Neural cell (in vitro differentiated cells): ENCODE measurements around the gene TSPYL2. TPM values are rescaled to one million over a fixed set of nuclear protein-coding genes. Genes with fewer than 3 reads are reported as not detected.

Experiments used
- H2AFZ ChIP-seq: fragments of 200-600, 300-800 bp; sonication (generic), shearing (Covaris generic); 2 replicates; pipeline ENCODE4 v1.6.0; 2014; ENCODE audit warnings: low read depth, mild to moderate bottlenecking, antibody characterized with exemption, low read length, moderate library complexity
- H3F3A ChIP-seq: fragments of 200-600 bp; shearing (Covaris generic); 2 replicates; pipeline ENCODE4 v1.6.1; 2016; ENCODE audit warnings: mild to moderate bottlenecking, moderate library complexity, mixed read lengths, antibody characterized with exemption, low read length; ENCODE audit not compliant: insufficient read depth, poor library complexity, severe bottlenecking
- H3K27ac ChIP-seq: fragments of 200-600, 300-800 bp; sonication (generic), shearing (Covaris generic); 2 replicates; pipeline ENCODE4 v1.5.1; 2014; ENCODE audit warnings: mild to moderate bottlenecking, low read length, moderate library complexity
- H3K27me3 ChIP-seq: fragments of 300-800, 200-600 bp; sonication (generic), shearing (Covaris generic); 2 replicates; pipeline ENCODE4 v1.6.0; 2014; ENCODE audit warnings: mild to moderate bottlenecking, low read depth, low read length, moderate library complexity; ENCODE audit not compliant: insufficient read depth
- H3K36me3 ChIP-seq: fragments of 300-800, 200-600 bp; sonication (generic), shearing (Covaris generic); 2 replicates; pipeline ENCODE4 v1.5.1; 2014; ENCODE audit warnings: mild to moderate bottlenecking, antibody characterized with exemption, low read length, moderate library complexity; ENCODE audit not compliant: insufficient read depth
- H3K4me2 ChIP-seq: fragments of 300-800, 200-600 bp; sonication (generic), shearing (Covaris generic); 2 replicates; pipeline ENCODE4 v1.6.0; 2014; ENCODE audit warnings: mild to moderate bottlenecking, low read length
- H3K4me3 ChIP-seq: fragments of 300-800, 200-600 bp; sonication (generic), shearing (Covaris generic); 2 replicates; pipeline ENCODE4 v1.5.1; 2014; ENCODE audit warnings: mild to moderate bottlenecking, low read length, moderate library complexity
- H3K79me2 ChIP-seq: fragments of 200-600 bp; shearing (Covaris generic); replicated peaks from 2 replicates; pipeline ENCODE4 v1.6.0; 2014; ENCODE audit warnings: mild to moderate bottlenecking, low read length, moderate library complexity; ENCODE audit not compliant: insufficient read depth
- H3K9ac ChIP-seq: fragments of 300-800, 200-600 bp; sonication (generic), shearing (Covaris generic); 2 replicates; pipeline ENCODE4 v1.6.1; 2016; ENCODE audit warnings: mild to moderate bottlenecking, low read length, mixed read lengths
- H3K9me2 ChIP-seq: fragments of 200-600 bp; shearing (Covaris generic); 2 replicates; pipeline ENCODE4 v1.6.1; 2016; ENCODE audit warnings: mild to moderate bottlenecking, low read length, mixed read lengths; ENCODE audit not compliant: insufficient read depth
- H3K9me3 ChIP-seq: fragments of 200-600, 300-800 bp; sonication (generic), shearing (Covaris generic); 2 replicates; pipeline ENCODE4 v1.6.1; 2016; ENCODE audit warnings: mild to moderate bottlenecking, mixed run types, low read length, moderate library complexity, mixed read lengths
- H4K20me1 ChIP-seq: fragments of 200-600 bp; shearing (Covaris generic); 2 replicates; pipeline ENCODE4 v1.6.1; 2016; ENCODE audit warnings: mild to moderate bottlenecking, mixed run types; ENCODE audit not compliant: insufficient read depth
- CTCF ChIP-seq: fragments of 450-650 bp; IDR thresholded peaks from 2 replicates; pipeline ENCODE4 v1.5.1; 2014; ENCODE audit warnings: antibody characterized with exemption, mild to moderate bottlenecking, moderate library complexity; ENCODE audit not compliant: poor library complexity, severe bottlenecking
- EP300 ChIP-seq: fragments of 450-650 bp; conservative IDR thresholded peaks from 2 replicates; pipeline ENCODE4 v1.6.1; 2014; ENCODE audit warnings: antibody characterized with exemption, mild to moderate bottlenecking, moderate library complexity; ENCODE audit not compliant: poor library complexity, severe bottlenecking
- EZH2 ChIP-seq: fragments of 200-600, 300-800 bp; shearing (Covaris generic), sonication (generic); IDR thresholded peaks from 2 replicates; pipeline ENCODE4 v1.6.1; 2014; ENCODE audit warnings: antibody characterized with exemption, low read length, borderline replicate concordance, mild to moderate bottlenecking; ENCODE audit not compliant: insufficient read depth, poor library complexity, severe bottlenecking
- MXI1 ChIP-seq: fragments of 450-650 bp; conservative IDR thresholded peaks from 2 replicates; pipeline ENCODE4 v1.6.1; 2014; ENCODE audit warnings: antibody characterized with exemption, mild to moderate bottlenecking; ENCODE audit not compliant: poor library complexity, severe bottlenecking
- POLR2AphosphoS5 ChIP-seq: IDR thresholded peaks from 2 replicates; pipeline ENCODE4 v1.6.1; 2012
- RAD21 ChIP-seq: fragments of 450-650 bp; conservative IDR thresholded peaks from 2 replicates; pipeline ENCODE4 v1.6.1; 2014; ENCODE audit warnings: antibody characterized with exemption, mild to moderate bottlenecking, moderate library complexity
- SMC3 ChIP-seq: fragments of 450-650 bp; conservative IDR thresholded peaks from 2 replicates; pipeline ENCODE4 v1.6.1; 2014; ENCODE audit warnings: antibody characterized with exemption, mild to moderate bottlenecking, moderate library complexity; ENCODE audit not compliant: poor library complexity
- TAF1 ChIP-seq: IDR thresholded peaks from 2 replicates; pipeline ENCODE4 v1.6.1; 2012; ENCODE audit warnings: low read depth
- polyA plus RNA-seq: library from polyadenylated mRNA; depleted of rRNA; stranded (reverse); fragments of >200 nt; gene quantifications from 2 replicates; pipeline ENCODE4 v1.2.3, GENCODE V29; 2014
- TF ChIP-seq, protein P1 (sequence below): IDR thresholded peaks from 2 replicates; pipeline ENCODE4 v1.6.1; 2012; ENCODE audit warnings: borderline replicate concordance

Gene TSPYL2
- polyA plus RNA-seq, 1 donor from 2014 or later = 43.2 TPM

- no peaks in the 10 kb centered on the region for H3K27me3 ChIP-seq
- no peaks in the 10 kb centered on the region for H3K9me2 ChIP-seq
- no peak overlapping the region for H2AFZ ChIP-seq
- H4K20me1 ChIP-seq = no peaks in the 10 kb centered on the region
- no peak overlapping the region for H3K9ac ChIP-seq
- H3K4me2 ChIP-seq = no peak overlapping the region
- no peak overlapping the region for H3K27ac ChIP-seq
- no peaks in the 10 kb centered on the region for H3K79me2 ChIP-seq
- no peaks in the 10 kb centered on the region for H3K36me3 ChIP-seq
- no peak for TF ChIP-seq POLR2AphosphoS5
- TF ChIP-seq CTCF = no peak
- TF ChIP-seq EP300 = no peak
- TF ChIP-seq, protein P1, sequence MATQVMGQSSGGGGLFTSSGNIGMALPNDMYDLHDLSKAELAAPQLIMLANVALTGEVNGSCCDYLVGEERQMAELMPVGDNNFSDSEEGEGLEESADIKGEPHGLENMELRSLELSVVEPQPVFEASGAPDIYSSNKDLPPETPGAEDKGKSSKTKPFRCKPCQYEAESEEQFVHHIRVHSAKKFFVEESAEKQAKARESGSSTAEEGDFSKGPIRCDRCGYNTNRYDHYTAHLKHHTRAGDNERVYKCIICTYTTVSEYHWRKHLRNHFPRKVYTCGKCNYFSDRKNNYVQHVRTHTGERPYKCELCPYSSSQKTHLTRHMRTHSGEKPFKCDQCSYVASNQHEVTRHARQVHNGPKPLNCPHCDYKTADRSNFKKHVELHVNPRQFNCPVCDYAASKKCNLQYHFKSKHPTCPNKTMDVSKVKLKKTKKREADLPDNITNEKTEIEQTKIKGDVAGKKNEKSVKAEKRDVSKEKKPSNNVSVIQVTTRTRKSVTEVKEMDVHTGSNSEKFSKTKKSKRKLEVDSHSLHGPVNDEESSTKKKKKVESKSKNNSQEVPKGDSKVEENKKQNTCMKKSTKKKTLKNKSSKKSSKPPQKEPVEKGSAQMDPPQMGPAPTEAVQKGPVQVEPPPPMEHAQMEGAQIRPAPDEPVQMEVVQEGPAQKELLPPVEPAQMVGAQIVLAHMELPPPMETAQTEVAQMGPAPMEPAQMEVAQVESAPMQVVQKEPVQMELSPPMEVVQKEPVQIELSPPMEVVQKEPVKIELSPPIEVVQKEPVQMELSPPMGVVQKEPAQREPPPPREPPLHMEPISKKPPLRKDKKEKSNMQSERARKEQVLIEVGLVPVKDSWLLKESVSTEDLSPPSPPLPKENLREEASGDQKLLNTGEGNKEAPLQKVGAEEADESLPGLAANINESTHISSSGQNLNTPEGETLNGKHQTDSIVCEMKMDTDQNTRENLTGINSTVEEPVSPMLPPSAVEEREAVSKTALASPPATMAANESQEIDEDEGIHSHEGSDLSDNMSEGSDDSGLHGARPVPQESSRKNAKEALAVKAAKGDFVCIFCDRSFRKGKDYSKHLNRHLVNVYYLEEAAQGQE = no peak
- H3F3A ChIP-seq = no peaks in the 10 kb centered on the region
- H3K9me3 ChIP-seq = no peaks in the 10 kb centered on the region
- no peak overlapping the region for H3K4me3 ChIP-seq
Measured at GRCh38 chrX:53116101-53116500, 33.9 kb downstream of the TSPYL2 start.

DNA sequence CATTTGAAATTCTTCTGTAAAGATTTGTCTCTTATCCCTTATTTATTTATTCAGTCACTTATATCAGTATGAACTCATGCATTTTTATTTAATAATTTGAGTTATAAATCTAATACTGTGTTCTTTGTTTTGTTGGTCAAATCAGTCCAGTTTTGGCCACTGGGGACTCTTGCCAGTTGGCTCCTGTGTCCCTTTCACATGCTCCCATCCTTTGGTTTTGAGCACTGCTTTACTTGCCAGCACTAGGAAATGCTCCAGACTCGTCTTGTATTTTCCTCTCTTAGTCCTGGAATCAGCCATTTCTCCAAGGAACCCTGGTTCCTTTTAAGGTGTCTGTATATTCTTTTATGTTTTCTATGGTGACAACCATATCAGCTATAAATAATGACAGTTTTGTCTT is 39.8 kb downstream of the TSPYL2 start:
- no peaks in the 10 kb centered on the region for H4K20me1 ChIP-seq

More for the DNA sequence above, 39.8 kb downstream of the TSPYL2 start:
- Histone ChIP-seq H3K79me2 (no peaks in the 10 kb centered on the region), H3K9me3 (no peaks in the 10 kb centered on the region), H3K9ac (no peak overlapping the region), H3K4me2 (no peak overlapping the region), H3K27me3 (no peaks in the 10 kb centered on the region), H3K27ac (no peak overlapping the region), H3F3A (no peaks in the 10 kb centered on the region), H3K9me2 (no peaks in the 10 kb centered on the region), H3K36me3 (no peaks in the 10 kb centered on the region), H3K4me3 (no peak overlapping the region), H2AFZ (no peak overlapping the region)
- TF ChIP-seq MXI1 (no peak), SMC3 (no peak), CTCF (no peak), RAD21 (no peak), TAF1 (no peak), EP300 (no peak), POLR2AphosphoS5 (no peak), EZH2 (no peak)
- TF ChIP-seq, protein P1 = no peak
